Muscle of back (tissue), 11 donors: ENCODE results near the gene PIK3R4. TPM values are rescaled to one million over a fixed set of nuclear protein-coding genes. Genes with fewer than 3 reads are reported as not detected.

ENCODE experiments used
- DNase-seq, 3 donors: peaks; one replicate each; pipeline versions ENCODE4 v3.0.0 to v3.0.0-alpha.2; 2013
- polyA plus RNA-seq, 10 donors: library from polyadenylated mRNA; unstranded; fragments of 120-200 nt; gene quantifications; one replicate each; pipeline ENCODE4 v1.2.1, GENCODE V29; 2013; ENCODE audit not compliant: insufficient read length in 10 of 10

The PIK3R4 gene
- polyA plus RNA-seq, 10 donors: 21.8 to 39.6 (median 30.5) TPM

- DNase-seq: no peak
Observed at GRCh38 chr3:130644628-130645253, 101.9 kb downstream of the PIK3R4 start.

- peak in 1 of 3 donors; percentile 58 for DNase-seq
Observed at GRCh38 chr3:130640027-130640426, 106.6 kb downstream of the PIK3R4 start.

- DNase-seq: no peak
Observed at GRCh38 chr3:130636480-130637234, 110.0 kb downstream of the PIK3R4 start.

GRCh38 chr3:130635978-130636377, 110.7 kb downstream of the PIK3R4 start:
- no peak for DNase-seq

GRCh38 chr3:130635285-130635684, 111.3 kb downstream of the PIK3R4 start:
- DNase-seq: no peak

Other genes starting within 250 kb of the PIK3R4 start
- gene COL6A6, start 229.7 kb downstream of the PIK3R4 start, polyA plus RNA-seq: 100 to 1,000 TPM in 5 of 10 donors, 10 to 100 TPM in 5; 73.1 to 145 (median 110) TPM
- gene ATP2C1, start 147.3 kb upstream of the PIK3R4 start, polyA plus RNA-seq: 10 to 100 TPM; 61.3 to 85.9 (median 72.3) TPM